Placental pericyte (primary cell): ENCODE results near the gene OXGR1. TPM values are rescaled to one million over a fixed set of nuclear protein-coding genes. Genes with fewer than 3 reads are reported as not detected.

Experiments
- small RNA-seq: library from RNA; depleted of rRNA; stranded (forward); fragments of <200 nt; gene quantifications from one replicate; pipeline ENCODE3, GENCODE V24; 2012; ENCODE audit warnings: low replicate concordance
- total RNA-seq: library from RNA; depleted of rRNA; stranded (reverse); fragments of >200 nt; gene quantifications from 2 replicates; pipeline ENCODE4 v1.2.3, GENCODE V29; 2012

OXGR1 gene
- not detected in 2 replicates for total RNA-seq

GRCh38 chr13:96994017-96994857 lies at the start of gene OXGR1:
TSS of gene OXGR1 (minus strand) at chr13:96994476. CDS start at chr13:96987759, 6,717 bp downstream.

Small RNA genes lying within 50 kb of the gene (small RNA-seq; reads per million reads assigned to genes)
- not detected for gene RN7SKP7

Other genes with a start within 250 kb of the OXGR1 start
- gene MBNL2, start 227.9 kb upstream of the OXGR1 start, total RNA-seq, result 75.4 and 167 TPM in 2 replicates